Stimulated activated CD8-positive, alpha-beta memory T cell treated with anti-CD3 and anti-CD28 coated beads, Interleukin-15, amount 100 ng/mL, for 1 hour (primary cell): Measurements from ENCODE around the gene TCHHL1.

ENCODE experiments used
- DNase-seq: peaks from one replicate; pipeline ENCODE4 v3.0.0-alpha.2; 2020; ENCODE audit warnings: low read depth

The TCHHL1 gene

GRCh38 chr1:152038871-152039270 lies 50.0 kb downstream of the TCHHL1 start:
- DNase-seq, result no peak

GRCh38 chr1:152036267-152037216 lies 52.3 kb downstream of the TCHHL1 start, which contains the start of gene S100A11:
Gene S100A11 (minus strand): TSS chr1:152037004. CDS start chr1:152036915, 89 bp downstream.
- peak; percentile 50 for DNase-seq

DNA sequence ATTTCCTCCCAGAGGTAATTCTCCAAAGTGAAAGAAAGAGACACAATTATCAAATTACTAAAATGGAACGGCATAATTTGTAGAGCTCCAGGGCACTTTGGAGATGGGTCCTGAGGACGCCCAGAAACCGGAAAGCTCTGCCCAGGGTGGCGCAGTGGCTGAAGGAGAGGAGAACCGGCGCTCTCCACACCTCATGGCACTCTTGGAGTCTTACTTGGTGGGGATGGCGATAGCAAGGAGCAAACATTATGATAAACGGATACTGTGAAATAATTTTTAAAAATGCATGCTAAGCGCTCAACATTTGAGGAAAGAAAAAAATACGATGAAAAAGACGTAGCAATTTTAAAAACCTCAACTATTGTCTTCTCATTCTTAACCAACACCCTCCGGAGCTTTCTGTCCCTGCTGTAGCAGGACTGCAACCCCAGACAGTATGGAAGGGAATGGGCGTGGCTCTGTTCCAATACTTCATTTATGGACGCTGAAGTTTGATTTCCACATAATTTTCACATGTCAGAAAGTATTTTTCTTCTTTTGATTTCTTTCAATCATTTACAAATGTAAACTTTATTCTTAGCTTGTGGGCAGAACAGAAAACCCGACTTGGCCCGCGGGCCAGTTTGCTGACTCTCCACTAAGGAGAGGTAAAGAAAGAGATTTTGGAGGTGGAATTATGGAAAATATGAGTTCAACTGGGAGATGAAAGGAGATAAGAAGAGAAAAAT lies 53.2 kb downstream of the TCHHL1 start:
- DNase-seq, result no peak

DNA sequence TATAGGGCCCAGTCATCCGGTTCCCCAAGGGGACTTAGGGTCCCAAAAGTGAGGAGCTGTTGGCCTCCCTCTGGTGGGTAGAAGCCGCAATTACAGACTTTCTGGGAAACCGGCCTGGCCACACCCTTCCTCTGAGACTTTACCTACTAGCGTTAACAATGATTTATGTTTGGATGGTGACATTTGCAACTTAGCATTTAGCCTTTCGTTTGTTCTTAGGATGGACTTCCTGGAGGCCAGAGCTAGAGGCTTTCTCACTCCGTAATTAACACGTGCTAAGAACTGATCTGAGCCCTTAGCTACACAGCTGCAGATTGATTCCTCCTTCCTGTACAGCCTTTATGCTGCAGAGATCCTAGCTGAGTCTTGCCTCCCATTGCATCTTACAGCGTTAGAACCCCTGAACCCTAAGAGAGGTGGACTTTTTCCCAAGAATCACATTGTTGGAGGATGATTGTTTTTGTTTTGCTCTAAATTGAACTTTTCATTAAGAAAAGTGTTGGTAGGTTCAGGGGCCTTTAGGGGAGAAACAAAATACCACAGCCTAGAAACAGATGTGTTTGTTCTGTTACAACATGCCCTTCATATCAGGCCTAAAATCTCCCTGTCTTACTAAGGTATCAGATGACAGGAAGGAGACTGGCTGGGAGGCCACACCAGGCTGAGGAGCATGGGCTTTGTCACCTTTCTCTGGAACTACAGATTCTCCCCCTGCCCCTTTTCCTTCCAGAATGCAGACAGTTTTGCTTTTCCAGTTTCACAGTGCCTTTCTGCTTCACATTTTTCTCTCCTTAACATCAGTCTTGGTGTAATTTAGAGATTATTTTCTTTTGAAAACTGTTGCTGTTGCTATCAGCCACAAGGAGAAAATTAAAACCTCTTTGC lies 54.0 kb downstream of the TCHHL1 start:
- peak; percentile 50 for DNase-seq

GRCh38 chr1:152034324-152034653 lies 54.6 kb downstream of the TCHHL1 start:
- no peak for DNase-seq
